ENCODE data around the gene ROR2.

ROR2 gene

GRCh38 chr9:91558879-91559278, 391.1 kb downstream of the ROR2 start:
- no peak overlapping the region for H3K18ac ChIP-seq (ENCODE audit: low read length)
- no peak for DNase-seq (ENCODE audit: low spot score)
- no peaks in the 10 kb centered on the region for H3K27me3 ChIP-seq (ENCODE audit: control insufficient read depth in 3 of 3, insufficient read depth in 3 of 3, low read depth in 1 of 3, low read length in 3 of 3)
- no peak overlapping the region for H3K9ac ChIP-seq (ENCODE audit: low read depth, low read length, poor library complexity)
- no peak overlapping the region for H3K4me3 ChIP-seq (ENCODE audit: low read length in 2 of 2)
- H2BK5ac ChIP-seq (ENCODE audit: low read length), result no peak overlapping the region
- H3K4me2 ChIP-seq (ENCODE audit: insufficient read depth, low read length, poor library complexity, severe bottlenecking), result no peak overlapping the region
- no peaks in the 10 kb centered on the region for H3K9me3 ChIP-seq (replicated peaks in 1 of 2; ENCODE audit: control insufficient read depth in 2 of 2, insufficient read depth in 1 of 2, low read depth in 1 of 2, low read length in 2 of 2)
- no peaks in the 10 kb centered on the region for H3K79me1 ChIP-seq (ENCODE audit: low read depth, low read length)
- no peak overlapping the region for H3K27ac ChIP-seq (replicated peaks; ENCODE audit: low read length)
- H4K8ac ChIP-seq (ENCODE audit: low read depth, low read length), result no peak overlapping the region
- no peaks in the 10 kb centered on the region for H3K36me3 ChIP-seq (replicated peaks in 1 of 2; ENCODE audit: control insufficient read depth in 2 of 2, insufficient read depth in 2 of 2, low read length in 2 of 2)
- H3K14ac ChIP-seq (ENCODE audit: low read length), result no peak overlapping the region
- no peak overlapping the region for H2BK15ac ChIP-seq (ENCODE audit: low read length)
- no peak overlapping the region for H2BK12ac ChIP-seq (ENCODE audit: low read length)
- no peak overlapping the region for H3K4ac ChIP-seq (ENCODE audit: low read length)
- H2AK5ac ChIP-seq (ENCODE audit: low read depth, low read length), result no peak overlapping the region
- H2BK120ac ChIP-seq (ENCODE audit: low read depth, low read length), result no peak overlapping the region
- no peak overlapping the region for H4K91ac ChIP-seq (ENCODE audit: low read depth, low read length, poor library complexity)
- no peaks in the 10 kb centered on the region for H3K4me1 ChIP-seq (ENCODE audit: control insufficient read depth in 2 of 2, insufficient read depth in 1 of 2, low read depth in 1 of 2, low read length in 2 of 2)
- H2AFZ ChIP-seq (ENCODE audit: low read length), result no peak overlapping the region
- no CpG with 5 or more reads among the region's 2 CpGs for WGBS, 2 donors (ENCODE audit: extremely low coverage in 2 of 2, insufficient read length in 2 of 2, insufficient replicate concordance in 1 of 2)
- H3K23ac ChIP-seq (ENCODE audit: low read depth, low read length, poor library complexity), result no peak overlapping the region

DNA sequence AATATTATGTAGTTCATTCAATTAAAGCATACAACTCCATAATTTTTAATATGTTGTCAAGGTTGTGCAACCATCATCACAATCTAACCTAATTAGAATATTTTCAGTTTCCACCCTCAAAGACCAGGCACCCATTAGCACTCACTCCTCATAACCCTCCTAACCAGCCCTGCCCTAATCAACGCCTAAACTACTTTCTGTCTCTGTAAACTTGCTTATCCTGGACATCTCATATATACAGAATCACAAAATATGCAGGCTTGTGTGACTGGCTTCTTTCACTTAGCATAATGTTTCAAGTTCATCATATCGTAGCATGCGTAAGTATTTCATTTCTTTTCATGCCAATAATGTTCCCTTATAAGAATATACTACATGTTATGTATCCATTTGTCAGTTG, 391.6 kb downstream of the ROR2 start:
- Histone ChIP-seq H2BK15ac (ENCODE audit: low read length) (no peak overlapping the region), H2AK5ac (ENCODE audit: low read depth, low read length) (no peak overlapping the region), H4K8ac (ENCODE audit: low read depth, low read length) (no peak overlapping the region), H3K27me3 (ENCODE audit: control insufficient read depth in 3 of 3, insufficient read depth in 3 of 3, low read depth in 1 of 3, low read length in 3 of 3) (no peaks in the 10 kb centered on the region), H3K79me1 (ENCODE audit: low read depth, low read length) (no peaks in the 10 kb centered on the region), H2BK5ac (ENCODE audit: low read length) (no peak overlapping the region), H3K4me3 (ENCODE audit: low read length in 2 of 2) (no peak overlapping the region), H3K36me3 (replicated peaks in 1 of 2; ENCODE audit: control insufficient read depth in 2 of 2, insufficient read depth in 2 of 2, low read length in 2 of 2) (no peaks in the 10 kb centered on the region), H2BK12ac (ENCODE audit: low read length) (no peak overlapping the region), H2BK120ac (ENCODE audit: low read depth, low read length) (no peak overlapping the region), H3K27ac (replicated peaks; ENCODE audit: low read length) (no peak overlapping the region), H3K14ac (ENCODE audit: low read length) (no peak overlapping the region), H3K4ac (ENCODE audit: low read length) (no peak overlapping the region), H3K18ac (ENCODE audit: low read length) (no peak overlapping the region), H3K9ac (ENCODE audit: low read depth, low read length, poor library complexity) (no peak overlapping the region), H2AFZ (ENCODE audit: low read length) (no peak overlapping the region), H3K23ac (ENCODE audit: low read depth, low read length, poor library complexity) (no peak overlapping the region), H3K4me1 (ENCODE audit: control insufficient read depth in 2 of 2, insufficient read depth in 1 of 2, low read depth in 1 of 2, low read length in 2 of 2) (no peaks in the 10 kb centered on the region), H3K9me3 (replicated peaks in 1 of 2; ENCODE audit: control insufficient read depth in 2 of 2, insufficient read depth in 1 of 2, low read depth in 1 of 2, low read length in 2 of 2) (no peaks in the 10 kb centered on the region), H4K91ac (ENCODE audit: low read depth, low read length, poor library complexity) (no peak overlapping the region), H3K4me2 (ENCODE audit: insufficient read depth, low read length, poor library complexity, severe bottlenecking) (no peak overlapping the region)
- no peak for DNase-seq (ENCODE audit: low spot score)
- no CpG with 5 or more reads among the region's 3 CpGs for WGBS, 2 donors (ENCODE audit: extremely low coverage in 2 of 2, insufficient read length in 2 of 2, insufficient replicate concordance in 1 of 2)

GRCh38 chr9:91557327-91557726, 392.7 kb downstream of the ROR2 start:
- H3K4ac ChIP-seq (ENCODE audit: low read length), result no peak overlapping the region
- no peak overlapping the region for H3K14ac ChIP-seq (ENCODE audit: low read length)
- no peak overlapping the region for H3K23ac ChIP-seq (ENCODE audit: low read depth, low read length, poor library complexity)
- H2BK120ac ChIP-seq (ENCODE audit: low read depth, low read length), result no peak overlapping the region
- no peak overlapping the region for H2AFZ ChIP-seq (ENCODE audit: low read length)
- H3K18ac ChIP-seq (ENCODE audit: low read length), result no peak overlapping the region
- H3K9me3 ChIP-seq (replicated peaks in 1 of 2; ENCODE audit: control insufficient read depth in 2 of 2, insufficient read depth in 1 of 2, low read depth in 1 of 2, low read length in 2 of 2), result no peaks in the 10 kb centered on the region
- no peaks in the 10 kb centered on the region for H3K27me3 ChIP-seq (ENCODE audit: control insufficient read depth in 3 of 3, insufficient read depth in 3 of 3, low read depth in 1 of 3, low read length in 3 of 3)
- no peak overlapping the region for H3K4me3 ChIP-seq (ENCODE audit: low read length in 2 of 2)
- H4K8ac ChIP-seq (ENCODE audit: low read depth, low read length), result no peak overlapping the region
- no peak overlapping the region for H4K91ac ChIP-seq (ENCODE audit: low read depth, low read length, poor library complexity)
- H2AK5ac ChIP-seq (ENCODE audit: low read depth, low read length), result no peak overlapping the region
- no peaks in the 10 kb centered on the region for H3K36me3 ChIP-seq (replicated peaks in 1 of 2; ENCODE audit: control insufficient read depth in 2 of 2, insufficient read depth in 2 of 2, low read length in 2 of 2)
- no peaks in the 10 kb centered on the region for H3K79me1 ChIP-seq (ENCODE audit: low read depth, low read length)
- H3K4me2 ChIP-seq (ENCODE audit: insufficient read depth, low read length, poor library complexity, severe bottlenecking), result no peak overlapping the region
- H3K9ac ChIP-seq (ENCODE audit: low read depth, low read length, poor library complexity), result no peak overlapping the region
- no peaks in the 10 kb centered on the region for H3K4me1 ChIP-seq (ENCODE audit: control insufficient read depth in 2 of 2, insufficient read depth in 1 of 2, low read depth in 1 of 2, low read length in 2 of 2)
- H2BK5ac ChIP-seq (ENCODE audit: low read length), result no peak overlapping the region
- DNase-seq (ENCODE audit: low spot score), result no peak
- no peak overlapping the region for H2BK15ac ChIP-seq (ENCODE audit: low read length)
- no peak overlapping the region for H2BK12ac ChIP-seq (ENCODE audit: low read length)
- no CpG with 5 or more reads among the region's 2 CpGs for WGBS, 2 donors (ENCODE audit: extremely low coverage in 2 of 2, insufficient read length in 2 of 2, insufficient replicate concordance in 1 of 2)
- H3K27ac ChIP-seq (replicated peaks; ENCODE audit: low read length), result no peak overlapping the region

DNA sequence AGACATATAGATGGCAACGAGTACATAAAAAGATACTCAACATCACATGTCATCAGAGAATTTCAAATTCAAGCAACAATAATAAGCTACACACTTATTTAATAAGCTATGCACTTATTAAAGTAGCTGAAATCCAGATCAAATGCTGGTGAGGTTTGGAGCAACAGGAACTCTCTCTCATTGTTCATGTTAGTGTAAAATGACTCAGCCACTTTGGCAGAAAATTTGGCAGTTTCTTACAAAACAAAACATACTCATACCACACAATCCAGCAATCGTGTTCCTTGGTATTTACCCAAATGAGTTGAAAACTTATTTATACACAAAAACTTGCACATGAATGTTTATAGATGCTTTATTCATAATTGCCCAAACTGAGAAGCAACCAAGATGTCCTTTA, 394.9 kb downstream of the ROR2 start:
- no CpG with 5 or more reads among the region's 2 CpGs for WGBS, 2 donors (ENCODE audit: extremely low coverage in 2 of 2, insufficient read length in 2 of 2, insufficient replicate concordance in 1 of 2)
- Histone ChIP-seq H4K8ac (ENCODE audit: low read depth, low read length) (no peak overlapping the region), H3K4me2 (ENCODE audit: insufficient read depth, low read length, poor library complexity, severe bottlenecking) (no peak overlapping the region), H3K18ac (ENCODE audit: low read length) (no peak overlapping the region), H3K9me3 (replicated peaks in 1 of 2; ENCODE audit: control insufficient read depth in 2 of 2, insufficient read depth in 1 of 2, low read depth in 1 of 2, low read length in 2 of 2) (no peaks in the 10 kb centered on the region), H2BK120ac (ENCODE audit: low read depth, low read length) (no peak overlapping the region), H2AFZ (ENCODE audit: low read length) (no peak overlapping the region), H3K27ac (replicated peaks; ENCODE audit: low read length) (no peak overlapping the region), H3K79me1 (ENCODE audit: low read depth, low read length) (no peaks in the 10 kb centered on the region), H3K27me3 (ENCODE audit: control insufficient read depth in 3 of 3, insufficient read depth in 3 of 3, low read depth in 1 of 3, low read length in 3 of 3) (no peaks in the 10 kb centered on the region), H3K36me3 (replicated peaks in 1 of 2; ENCODE audit: control insufficient read depth in 2 of 2, insufficient read depth in 2 of 2, low read length in 2 of 2) (no peaks in the 10 kb centered on the region), H3K4me1 (ENCODE audit: control insufficient read depth in 2 of 2, insufficient read depth in 1 of 2, low read depth in 1 of 2, low read length in 2 of 2) (no peaks in the 10 kb centered on the region), H2BK5ac (ENCODE audit: low read length) (no peak overlapping the region), H3K4me3 (ENCODE audit: low read length in 2 of 2) (no peak overlapping the region), H2BK12ac (ENCODE audit: low read length) (no peak overlapping the region), H3K14ac (ENCODE audit: low read length) (no peak overlapping the region), H3K23ac (ENCODE audit: low read depth, low read length, poor library complexity) (no peak overlapping the region), H3K9ac (ENCODE audit: low read depth, low read length, poor library complexity) (no peak overlapping the region), H2AK5ac (ENCODE audit: low read depth, low read length) (no peak overlapping the region), H4K91ac (ENCODE audit: low read depth, low read length, poor library complexity) (no peak overlapping the region), H2BK15ac (ENCODE audit: low read length) (no peak overlapping the region), H3K4ac (ENCODE audit: low read length) (no peak overlapping the region)
- DNase-seq (ENCODE audit: low spot score), result no peak
